Activated CD8-positive, alpha-beta T cell treated with anti-CD3 and anti-CD28 coated beads for 36 hours (primary cell): ENCODE measurements around the gene CLDN14. TPM values are rescaled to one million over a fixed set of nuclear protein-coding genes. Genes with fewer than 3 reads are reported as not detected.

Experiments used
- ATAC-seq: fragments of 200-7000 bp; cut with Tn5 transposase; one replicate; pipeline ENCODE4 v1.10.0; 2021; ENCODE audit warnings: mild to moderate bottlenecking, moderate library complexity
- CTCF ChIA-PET: fragments of 350-600 bp; sonication (Branson Sonifier 250); formaldehyde crosslinking; loops from one replicate; lab custom pipeline; 2021; ENCODE audit warnings: antibody characterized with exemption; lab: Charles Lee
- POLR2A ChIA-PET: fragments of 350-600 bp; sonication (Branson Sonifier 250); formaldehyde crosslinking; loops from one replicate; lab custom pipeline; 2021; ENCODE audit warnings: antibody characterized with exemption; lab: Charles Lee
- DNase-seq: peaks from one replicate; pipeline ENCODE4 v3.0.0-alpha.2; 2020
- H3K27ac Mint-ChIP-seq: one replicate; pipeline ENCODE4 v1.8.0; 2021; ENCODE audit warnings: mild to moderate bottlenecking, mixed read lengths
- H3K27me3 Mint-ChIP-seq: one replicate; pipeline ENCODE4 v1.8.0; 2021; ENCODE audit warnings: mixed read lengths
- H3K36me3 Mint-ChIP-seq: one replicate; pipeline ENCODE4 v1.8.0; 2021; ENCODE audit warnings: low read depth, mixed read lengths
- H3K4me1 Mint-ChIP-seq: one replicate; pipeline ENCODE4 v1.8.0; 2021; ENCODE audit warnings: low read depth, mixed read lengths
- H3K4me3 Mint-ChIP-seq: one replicate; pipeline ENCODE4 v1.8.0; 2021; ENCODE audit warnings: mild to moderate bottlenecking, moderate library complexity, mixed read lengths
- H3K9me3 Mint-ChIP-seq: one replicate; pipeline ENCODE4 v1.8.0; 2021; ENCODE audit warnings: mixed read lengths
- intact Hi-C: fragments of 100-400 bp; cut with micrococcal nuclease; formaldehyde crosslinking; loops from one replicate; pipeline ENCODE4 v1.10.0; 2022
- total RNA-seq, 2 experiments: library from RNA; stranded (reverse); gene quantifications; one replicate each; pipeline ENCODE4 v1.2.3, GENCODE V29; 2021
- TF ChIP-seq, protein P1 (sequence below): fragments of 200-600 bp; IDR thresholded peaks from one replicate; pipeline ENCODE4 v1.8.0; 2022; ENCODE audit warnings: antibody characterized with exemption, mild to moderate bottlenecking

The CLDN14 gene
- total RNA-seq, 2 experiments from 2014 or later, result not detected

GRCh38 chr21:36422279-36423098, 57.4 kb downstream of the CLDN14 start:
- Mint-ChIP-seq H3K9me3 (no peaks in the 10 kb centered on the region), H3K4me3 (no peak overlapping the region), H3K36me3 (peaks cover 3% of the 10 kb centered on the region), H3K4me1 (no peaks in the 10 kb centered on the region), H3K27ac (no peak overlapping the region), H3K27me3 (no peaks in the 10 kb centered on the region)
- POLR2A ChIA-PET, result no interaction called here
- intact Hi-C loops, result no loop called here
- DNase-seq (peak; percentile 59), ATAC-seq (no peak)
- TF ChIP-seq, protein P1, sequence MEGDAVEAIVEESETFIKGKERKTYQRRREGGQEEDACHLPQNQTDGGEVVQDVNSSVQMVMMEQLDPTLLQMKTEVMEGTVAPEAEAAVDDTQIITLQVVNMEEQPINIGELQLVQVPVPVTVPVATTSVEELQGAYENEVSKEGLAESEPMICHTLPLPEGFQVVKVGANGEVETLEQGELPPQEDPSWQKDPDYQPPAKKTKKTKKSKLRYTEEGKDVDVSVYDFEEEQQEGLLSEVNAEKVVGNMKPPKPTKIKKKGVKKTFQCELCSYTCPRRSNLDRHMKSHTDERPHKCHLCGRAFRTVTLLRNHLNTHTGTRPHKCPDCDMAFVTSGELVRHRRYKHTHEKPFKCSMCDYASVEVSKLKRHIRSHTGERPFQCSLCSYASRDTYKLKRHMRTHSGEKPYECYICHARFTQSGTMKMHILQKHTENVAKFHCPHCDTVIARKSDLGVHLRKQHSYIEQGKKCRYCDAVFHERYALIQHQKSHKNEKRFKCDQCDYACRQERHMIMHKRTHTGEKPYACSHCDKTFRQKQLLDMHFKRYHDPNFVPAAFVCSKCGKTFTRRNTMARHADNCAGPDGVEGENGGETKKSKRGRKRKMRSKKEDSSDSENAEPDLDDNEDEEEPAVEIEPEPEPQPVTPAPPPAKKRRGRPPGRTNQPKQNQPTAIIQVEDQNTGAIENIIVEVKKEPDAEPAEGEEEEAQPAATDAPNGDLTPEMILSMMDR, result peak; percentile 51
- CTCF ChIA-PET, result interaction anchor here (0.8 to 1.3 kb wide), 4 partner anchors 11 to 163 kb away, joined by 3 read pairs; no protein-coding TSS in a partner anchor

GRCh38 chr21:36420571-36421339, 59.2 kb downstream of the CLDN14 start:
- peaks cover 12% of the 10 kb centered on the region for H3K36me3 Mint-ChIP-seq
- ATAC-seq (no peak), DNase-seq (no peak)
- H3K4me1 Mint-ChIP-seq, result no peaks in the 10 kb centered on the region
- no peak overlapping the region for H3K4me3 Mint-ChIP-seq
- H3K27me3 Mint-ChIP-seq, result no peaks in the 10 kb centered on the region
- no peak overlapping the region for H3K27ac Mint-ChIP-seq
- TF ChIP-seq, protein P1, result no peak
- ChIA-PET CTCF (interaction anchor here (1.8 kb wide), 1 partner anchor 13 kb away, joined by 6 read pairs; no protein-coding TSS in a partner anchor), POLR2A (interaction anchor here (0.6 kb wide), 1 partner anchor 275 kb away, joined by 3 read pairs; no protein-coding TSS in a partner anchor)
- intact Hi-C loops, result no loop called here
- H3K9me3 Mint-ChIP-seq, result no peaks in the 10 kb centered on the region

DNA sequence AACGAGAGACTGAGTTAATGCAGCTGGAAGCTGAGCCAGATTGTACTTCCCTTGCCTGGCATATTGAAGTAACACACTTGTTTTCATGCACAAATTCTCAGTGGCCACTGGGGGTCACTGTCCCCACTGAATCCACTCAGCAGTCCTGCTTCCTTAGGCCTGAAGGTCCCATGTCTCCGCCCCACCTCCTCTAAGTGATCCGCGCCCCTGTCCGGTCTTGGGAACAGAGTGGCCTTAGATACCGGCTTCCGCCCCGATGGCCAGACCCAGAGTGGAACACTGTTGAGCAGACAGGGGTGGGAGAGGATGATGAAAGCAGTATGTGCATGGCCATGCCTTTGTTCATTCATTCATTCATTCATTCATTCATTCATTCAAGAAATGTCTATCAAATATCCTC, 59.9 kb downstream of the CLDN14 start:
- peak; percentile 67 for ATAC-seq
- no peak overlapping the region for H3K27ac Mint-ChIP-seq
- no peaks in the 10 kb centered on the region for H3K4me1 Mint-ChIP-seq
- CTCF ChIA-PET, result interaction anchor here (0.7 to 1.8 kb wide), 6 partner anchors 9 to 36 kb away, joined by 3 to 6 read pairs (median 3); no protein-coding TSS in a partner anchor
- peak; percentile 62 for DNase-seq
- peaks cover 18% of the 10 kb centered on the region for H3K36me3 Mint-ChIP-seq
- no peak overlapping the region for H3K4me3 Mint-ChIP-seq
- no peaks in the 10 kb centered on the region for H3K27me3 Mint-ChIP-seq
- TF ChIP-seq, protein P1, result peak; percentile 69
- H3K9me3 Mint-ChIP-seq, result no peaks in the 10 kb centered on the region
- POLR2A ChIA-PET, result no interaction called here
- intact Hi-C loops, result no loop called here

DNA sequence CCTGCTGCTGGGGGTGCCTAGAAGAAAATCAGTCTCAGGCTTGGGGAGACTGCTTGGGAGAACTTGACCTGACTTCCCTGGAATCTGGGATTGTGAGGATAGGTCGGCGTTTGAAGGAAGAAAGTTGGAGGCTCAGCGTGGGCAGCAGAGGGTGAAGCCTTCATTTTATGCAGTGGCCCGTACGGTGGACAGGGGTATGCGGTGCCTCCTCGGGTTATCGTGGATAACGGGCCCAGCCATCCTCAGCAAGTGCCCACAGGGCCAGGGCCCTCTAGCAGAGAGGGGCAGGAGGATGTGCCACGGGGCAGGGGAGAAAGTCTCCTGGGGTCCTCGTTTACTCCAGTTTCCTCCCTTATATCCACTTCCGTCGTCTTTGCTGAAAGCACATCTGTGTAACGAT, 60.7 kb downstream of the CLDN14 start:
- no peak overlapping the region for H3K27ac Mint-ChIP-seq
- ChIA-PET POLR2A (no interaction called here), CTCF (interaction anchor here (0.7 to 1.8 kb wide), 7 partner anchors 9 to 86 kb away, joined by 3 to 6 read pairs (median 3); no protein-coding TSS in a partner anchor)
- ATAC-seq, result no peak
- no peaks in the 10 kb centered on the region for H3K9me3 Mint-ChIP-seq
- TF ChIP-seq, protein P1, result no peak
- intact Hi-C loops, result no loop called here
- H3K4me1 Mint-ChIP-seq, result no peaks in the 10 kb centered on the region
- peaks cover 22% of the 10 kb centered on the region for H3K36me3 Mint-ChIP-seq
- H3K27me3 Mint-ChIP-seq, result no peaks in the 10 kb centered on the region
- no peak overlapping the region for H3K4me3 Mint-ChIP-seq
- no peak for DNase-seq
